GM11168 (cell line): ENCODE results near the gene NDUFAF4.
"Not testable (repeated sequence)": the region's sequence is repeated elsewhere in the genome, so short reads cannot be mapped to it uniquely, and the experiment has no call there.

ENCODE experiments used
- in situ Hi-C: fragments of 300-500 bp; cut with MboI; formaldehyde crosslinking; loops from one replicate; pipeline ENCODE4 v1.12.0; 2022; ENCODE audit warnings: low sequenced_read_pairs; ENCODE audit not compliant: unreplicated experiment

NDUFAF4 gene

DNA sequence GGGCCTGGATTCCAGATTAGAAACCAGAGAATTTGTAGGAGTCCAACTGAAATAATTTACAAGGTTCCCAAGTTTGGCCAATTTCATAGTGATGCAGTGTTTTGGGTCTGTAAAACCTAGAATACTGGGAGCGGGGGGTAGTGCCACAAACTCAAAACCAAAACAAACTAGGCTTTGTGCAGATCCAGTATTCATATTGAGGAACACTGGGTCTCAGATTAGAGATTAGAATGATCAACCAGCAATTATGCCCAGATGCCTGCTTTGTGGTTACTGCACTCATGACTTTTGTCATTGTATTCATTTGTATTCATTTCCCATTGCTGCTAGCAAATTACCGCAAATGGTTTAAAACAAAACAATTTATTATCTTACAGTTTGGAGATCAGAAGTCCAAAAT is 3.2 kb upstream of the NDUFAF4 start:
- in situ Hi-C loops, result loop anchor here (10.0 kb wide), 1 partner anchor 144 kb away; no protein-coding TSS in a partner anchor

DNA sequence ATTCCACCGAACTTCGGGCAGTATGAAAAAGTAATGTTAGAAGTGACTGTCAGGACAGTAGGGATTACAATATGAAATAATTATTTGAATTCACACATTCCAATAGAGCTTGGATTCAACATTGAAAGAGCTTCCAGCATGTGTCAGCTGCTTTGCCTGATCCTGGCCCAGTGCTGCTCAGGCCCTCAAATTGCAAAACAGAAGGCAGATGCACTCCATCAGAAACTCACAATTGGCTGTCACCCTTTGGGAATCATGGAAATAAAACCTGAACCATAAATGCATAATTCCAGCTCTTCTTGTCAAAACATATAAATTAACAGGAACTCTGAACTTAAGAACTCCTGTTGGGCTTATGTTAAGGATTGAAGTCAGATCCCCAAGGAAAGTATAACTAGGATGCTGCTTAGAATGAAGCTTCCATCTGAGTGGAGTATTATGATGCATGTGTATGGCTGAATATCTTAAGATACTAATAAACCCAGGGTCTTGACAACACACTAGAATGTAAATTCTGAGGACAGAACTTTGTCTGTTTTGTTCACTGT is 1.8 kb upstream of the NDUFAF4 start:
- in situ Hi-C loops, result loop anchor here (5.0 kb wide), 1 partner anchor 272 kb away; no protein-coding TSS in a partner anchor

DNA sequence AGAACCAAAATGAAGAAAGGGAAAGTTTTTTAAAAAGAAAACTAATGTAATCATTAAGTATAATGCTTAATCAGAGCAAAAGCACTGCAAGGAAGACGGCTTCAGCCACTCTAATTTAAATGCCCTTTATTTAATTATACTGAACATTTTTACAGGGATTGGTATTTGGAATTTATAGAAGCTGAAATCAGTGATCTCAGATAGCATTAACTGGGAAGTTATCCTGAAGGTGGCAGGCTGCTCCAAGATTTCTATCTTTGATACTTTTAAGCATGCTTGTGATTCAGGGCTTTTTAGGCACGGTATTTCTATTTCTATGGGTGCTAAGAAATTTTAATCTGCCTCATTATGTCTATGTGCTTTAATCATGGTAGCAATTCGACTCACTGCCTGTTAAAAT is 1.3 kb upstream of the NDUFAF4 start:
- in situ Hi-C loops, result loop anchor here (5.0 kb wide), 1 partner anchor 272 kb away; no protein-coding TSS in a partner anchor

GRCh38 chr6:96898241-96898851 is 655 bp upstream of the NDUFAF4 start:
- in situ Hi-C loops, result loop anchor here (5.0 kb wide), 1 partner anchor 271 kb away; no protein-coding TSS in a partner anchor

DNA sequence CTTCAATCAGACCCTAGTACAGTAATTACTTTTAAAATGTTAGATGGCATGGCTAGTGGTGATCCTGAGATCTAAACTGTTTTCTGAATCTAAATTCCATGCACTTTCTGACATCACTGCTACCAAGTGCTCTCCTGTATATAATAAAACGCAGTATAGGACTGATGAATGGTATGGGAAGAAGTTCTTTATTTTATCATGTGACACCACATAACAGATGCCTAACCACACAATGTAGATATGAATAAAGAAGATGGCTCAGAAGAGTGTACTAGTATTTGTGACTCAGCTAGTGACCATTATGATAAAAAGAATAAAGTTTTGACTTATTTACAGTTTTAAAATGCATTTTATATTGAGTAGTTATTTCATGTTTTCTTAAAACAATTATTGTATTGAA is 8.5 kb downstream of the NDUFAF4 start:
- in situ Hi-C loops, result no loop called here

GRCh38 chr6:96888745-96889144 is 8.9 kb downstream of the NDUFAF4 start:
- in situ Hi-C loops, result no loop called here

DNA sequence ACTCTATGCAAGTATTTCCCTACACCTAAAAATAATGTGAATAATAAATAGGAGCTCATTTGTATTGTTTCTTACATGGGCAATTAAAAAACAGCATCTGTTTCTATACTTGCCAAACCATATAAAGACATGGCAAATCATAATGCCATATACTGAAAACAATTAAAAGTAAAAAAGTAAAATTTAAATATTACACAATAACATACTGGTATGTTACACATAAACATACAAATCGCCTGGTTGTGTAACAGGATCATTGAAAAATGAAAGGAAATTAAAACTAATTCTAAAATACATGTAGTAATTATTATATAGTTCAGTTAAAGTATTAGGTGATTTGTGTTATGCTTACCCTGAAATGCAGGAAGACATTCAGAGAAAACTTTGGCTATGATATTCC is 11.2 kb downstream of the NDUFAF4 start:
- in situ Hi-C loops, result no loop called here

DNA sequence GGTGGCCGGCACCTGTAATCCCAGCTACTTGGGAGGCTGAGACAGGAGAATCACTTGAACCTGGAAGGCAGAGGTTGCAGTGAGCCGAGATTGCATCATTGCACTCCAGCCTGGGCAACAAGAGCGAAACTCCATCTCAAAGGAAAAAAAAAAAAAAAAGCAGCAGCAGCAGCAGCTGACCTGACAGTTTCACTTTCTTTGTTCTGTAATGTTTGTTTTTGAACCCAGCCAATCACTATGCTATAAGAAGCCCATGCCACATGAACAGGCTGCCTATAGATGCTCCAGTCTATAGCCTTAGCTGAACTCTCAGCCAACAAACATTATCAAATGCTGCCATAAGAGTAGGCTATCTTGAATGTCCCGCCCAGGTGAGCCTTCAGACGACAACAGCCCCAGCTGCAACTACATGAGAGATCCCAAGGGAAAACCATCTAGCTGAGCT is 12.5 kb downstream of the NDUFAF4 start:
- in situ Hi-C loops, result not testable (repeated sequence)

- in situ Hi-C loops, result no loop called here
These were observed 19.5 kb downstream of the NDUFAF4 start for GRCh38 chr6:96878143-96878542.

DNA sequence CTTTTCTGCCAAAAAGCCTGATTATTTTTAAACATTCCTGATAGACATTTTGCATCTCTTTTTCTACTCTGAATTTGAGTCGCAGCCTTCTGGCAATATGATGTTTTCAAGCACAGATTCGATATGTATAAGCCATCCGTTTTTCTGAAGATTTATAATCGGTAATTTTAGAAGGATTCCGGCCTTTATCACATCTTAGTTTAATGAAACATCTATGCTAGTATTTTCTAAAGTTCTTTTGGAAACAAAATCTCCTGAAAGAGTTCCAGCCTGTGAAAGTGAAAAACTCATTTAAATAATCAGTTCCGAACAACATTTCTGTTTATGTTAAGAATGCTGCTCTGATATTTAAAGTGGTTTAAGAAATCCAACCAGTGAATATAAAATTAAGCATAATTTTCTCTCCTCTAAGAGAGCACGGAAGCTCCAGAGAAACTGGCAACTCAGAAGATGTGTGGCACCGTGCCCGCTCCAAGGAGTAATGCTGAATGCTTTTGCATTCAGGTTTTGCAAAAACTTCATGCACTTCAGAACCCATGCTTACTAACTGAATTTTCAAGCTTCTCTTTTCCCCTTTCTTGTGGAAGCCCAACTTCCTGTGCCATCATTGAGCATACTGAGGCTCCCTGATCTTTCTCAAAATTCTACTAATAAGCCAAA is 20.7 kb downstream of the NDUFAF4 start:
- in situ Hi-C loops, result no loop called here

- in situ Hi-C loops, result no loop called here
These were observed 24.7 kb downstream of the NDUFAF4 start for GRCh38 chr6:96872976-96873375.

- in situ Hi-C loops, result no loop called here
These were observed 32.7 kb downstream of the NDUFAF4 start for GRCh38 chr6:96865055-96865405.

GRCh38 chr6:96864216-96865054 is 33.3 kb downstream of the NDUFAF4 start:
- in situ Hi-C loops, result no loop called here

- in situ Hi-C loops, result no loop called here
These were observed 35.1 kb downstream of the NDUFAF4 start for GRCh38 chr6:96862560-96862959.

- in situ Hi-C loops, result no loop called here
These were observed 36.1 kb downstream of the NDUFAF4 start for GRCh38 chr6:96861588-96861987.

DNA sequence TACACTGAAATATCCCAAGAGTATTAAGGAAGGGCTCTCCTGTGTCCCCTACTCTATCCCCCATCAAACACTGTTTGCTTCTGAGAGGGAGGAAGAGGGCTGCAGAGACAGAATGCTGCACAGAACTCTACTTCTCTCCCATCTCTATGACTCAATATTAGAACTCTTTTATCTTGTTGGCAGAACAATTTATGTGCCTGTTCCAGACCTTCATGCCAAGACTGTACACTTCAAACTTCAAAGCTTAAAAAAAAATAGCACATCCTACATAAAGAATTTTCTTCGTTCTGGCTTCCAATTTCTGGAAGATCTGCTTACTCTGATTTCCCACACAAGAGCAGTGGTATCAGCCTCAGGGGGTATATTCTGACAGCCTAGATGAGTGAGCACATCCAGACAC is 40.8 kb downstream of the NDUFAF4 start:
- in situ Hi-C loops, result no loop called here

GRCh38 chr6:96853083-96853482 is 44.6 kb downstream of the NDUFAF4 start:
- in situ Hi-C loops, result no loop called here

- in situ Hi-C loops, result no loop called here
These were observed 45.1 kb downstream of the NDUFAF4 start for GRCh38 chr6:96852605-96853004.

GRCh38 chr6:96851858-96852257 is 45.8 kb downstream of the NDUFAF4 start:
- in situ Hi-C loops, result no loop called here

- in situ Hi-C loops, result no loop called here
These were observed 48.1 kb downstream of the NDUFAF4 start for GRCh38 chr6:96849615-96850014.

DNA sequence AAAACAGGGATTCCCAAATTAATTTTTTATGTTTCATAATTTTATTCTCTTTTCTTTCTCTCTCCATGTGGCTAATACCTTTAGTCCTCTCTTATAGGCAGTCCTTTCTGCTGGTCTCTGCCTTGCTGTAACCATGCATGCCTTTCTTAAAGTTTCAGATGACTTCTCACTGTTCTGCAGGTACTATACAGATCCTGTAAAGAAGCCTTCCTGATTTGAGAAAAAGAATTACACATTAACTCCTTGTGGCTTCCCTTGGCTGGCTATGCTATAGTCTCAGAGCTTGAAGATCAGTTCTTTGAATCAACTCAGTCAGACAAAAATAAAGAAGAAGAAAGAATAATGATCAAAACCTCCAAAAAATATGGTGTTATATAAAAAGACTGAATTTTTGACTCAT is 53.2 kb downstream of the NDUFAF4 start:
- in situ Hi-C loops, result no loop called here
